GM12878 (cell line): ENCODE data around the gene ATCAY. TPM values are rescaled to one million over a fixed set of nuclear protein-coding genes. Genes with fewer than 3 reads are reported as not detected.

Experiments used
- microRNA counts: library from miRNA; unstranded; fragments of <30 nt; microRNA quantifications from one replicate; lab custom pipeline; 2016
- microRNA-seq: library from miRNA; unstranded; fragments of <30 nt; microRNA quantifications from one replicate; pipeline ENCODE4, GENCODE V29; 2018
- polyA plus RNA-seq, 11 experiments: library from polyadenylated mRNA; depleted of rRNA in 4 of 11; unstranded in 6 of 11; stranded (reverse) in 5 of 11; fragments of >200 nt; fragmentation: Nextera tagmentation in 4 of 11; fragmentation: Illumina TruSeq in 1 of 11; extraction: Ambion mirVana in 4 of 11; extraction: Trizol in 1 of 11; gene quantifications; 1 replicate in 1 of 11; 2 replicates in 10 of 11; pipeline versions ENCODE4 v1.2.1 to v1.2.3, GENCODE V29; 2011 to 2016; ENCODE audit warnings: inconsistent platforms in 2 of 11, missing spikeins in 2 of 11, low read depth in 1 of 11
- small RNA-seq: library from RNA; depleted of rRNA; stranded (forward); fragments of <200 nt; gene quantifications from one replicate; pipeline ENCODE3, GENCODE V24; 2014
- total RNA-seq, 4 experiments: library from RNA; depleted of rRNA in 3 of 4; stranded (reverse); fragments of >200 nt in 3 of 4; fragmentation: Illumina TruSeq in 1 of 4; extraction: Trizol in 1 of 4; gene quantifications; 2 replicates each; pipeline versions ENCODE4 v1.2.1 to v1.2.3, GENCODE V29; 2013 to 2021

Gene ATCAY
- total and polyA plus RNA-seq, 10 of the 15 experiments (the other 5 are each of a cell fraction or from before 2014, with no cell fraction given): under 0.01 to 0.04 (median 0.02) TPM; not detected in 4

MicroRNA genes within 50 kb of the gene (microRNA counts, 767-probe panel; counts per million panel counts)
- 55.3 counts per million for microRNA hsa-miR-637 (lab: Ali Mortazavi, UCI)

Small RNA genes lying within 50 kb of the gene (microRNA-seq; reads per million reads assigned to microRNA genes)
- not detected for gene MIR637

Small RNA genes lying within 50 kb of the gene (small RNA-seq; reads per million reads assigned to genes)
- not detected for gene RN7SL202P

Other genes with a start within 250 kb of the ATCAY start
Only the 7 nearest of the 13 such genes appear.
- gene MRPL54, start 118.0 kb upstream of the ATCAY start, total RNA-seq (2014; rRNA removed): 81.9 and 86.2 TPM in 2 replicates
- 73.2 and 77.4 TPM in 2 replicates for gene MRPL54, start 118.0 kb upstream of the ATCAY start, total RNA-seq (2014; rRNA removed; fragmentation: Illumina TruSeq; extraction: Trizol)
- gene MRPL54, start 118.0 kb upstream of the ATCAY start, total RNA-seq (2021): 72.9 and 75.5 TPM in 2 replicates
- 39.4 and 61.6 TPM in 2 replicates for gene MRPL54, start 118.0 kb upstream of the ATCAY start, polyA plus RNA-seq (2011; rRNA removed)
- gene MRPL54, start 118.0 kb upstream of the ATCAY start, polyA plus RNA-seq (2014; fragmentation: Illumina TruSeq; extraction: Trizol): 14.3 and 46.5 TPM in 2 replicates
- 10 to 100 TPM in 1 of 2 experiments, 1 to 10 TPM in 1; 3.1 to 14.9 TPM for gene MRPL54, start 118.0 kb upstream of the ATCAY start, polyA plus RNA-seq (2014; fragmentation: Nextera tagmentation; extraction: Ambion mirVana)
- 78.3 and 107 TPM in 2 replicates for gene MRPL54, start 118.0 kb upstream of the ATCAY start, polyA plus RNA-seq (2014; rRNA removed)
- 10 to 100 TPM; 86.3 to 98.7 TPM for gene MRPL54, start 118.0 kb upstream of the ATCAY start, polyA plus RNA-seq (2016; fragmentation: Nextera tagmentation; extraction: Ambion mirVana)
- gene RAX2, start 108.5 kb upstream of the ATCAY start, total RNA-seq (2014; rRNA removed): not detected in 2 replicates
- not detected in 2 replicates for gene RAX2, start 108.5 kb upstream of the ATCAY start, total RNA-seq (2014; rRNA removed; fragmentation: Illumina TruSeq; extraction: Trizol)
- gene RAX2, start 108.5 kb upstream of the ATCAY start, total RNA-seq (2021): not detected in 2 replicates
- gene RAX2, start 108.5 kb upstream of the ATCAY start, polyA plus RNA-seq (2011; rRNA removed): not detected in 2 replicates
- gene RAX2, start 108.5 kb upstream of the ATCAY start, polyA plus RNA-seq (2014; fragmentation: Illumina TruSeq; extraction: Trizol): not detected in 2 replicates
- not detected for gene RAX2, start 108.5 kb upstream of the ATCAY start, polyA plus RNA-seq (2014; fragmentation: Nextera tagmentation; extraction: Ambion mirVana)
- gene RAX2, start 108.5 kb upstream of the ATCAY start, polyA plus RNA-seq (2014; rRNA removed): not detected in 2 replicates
- not detected for gene RAX2, start 108.5 kb upstream of the ATCAY start, polyA plus RNA-seq (2016; fragmentation: Nextera tagmentation; extraction: Ambion mirVana)
- gene MATK, start 94.3 kb upstream of the ATCAY start, total RNA-seq (2014; rRNA removed): 1.8 and 1.9 TPM in 2 replicates
- 0.37 and 0.72 TPM in 2 replicates for gene MATK, start 94.3 kb upstream of the ATCAY start, total RNA-seq (2014; rRNA removed; fragmentation: Illumina TruSeq; extraction: Trizol)
- gene MATK, start 94.3 kb upstream of the ATCAY start, total RNA-seq (2021): 1.6 and 1.8 TPM in 2 replicates
- gene MATK, start 94.3 kb upstream of the ATCAY start, polyA plus RNA-seq (2011; rRNA removed): 1.4 and 2.2 TPM in 2 replicates
- gene MATK, start 94.3 kb upstream of the ATCAY start, polyA plus RNA-seq (2014; fragmentation: Illumina TruSeq; extraction: Trizol): 0.38 TPM in 1 of 2 replicates, not detected in the other
- not detected for gene MATK, start 94.3 kb upstream of the ATCAY start, polyA plus RNA-seq (2014; fragmentation: Nextera tagmentation; extraction: Ambion mirVana)
- 1.6 TPM in 2 replicates for gene MATK, start 94.3 kb upstream of the ATCAY start, polyA plus RNA-seq (2014; rRNA removed)
- gene MATK, start 94.3 kb upstream of the ATCAY start, polyA plus RNA-seq (2016; fragmentation: Nextera tagmentation; extraction: Ambion mirVana): under 1 TPM; 0.24 to 0.71 TPM
- not detected in 2 replicates for gene ZFR2, start 11.6 kb upstream of the ATCAY start, total RNA-seq (2014; rRNA removed)
- gene ZFR2, start 11.6 kb upstream of the ATCAY start, total RNA-seq (2014; rRNA removed; fragmentation: Illumina TruSeq; extraction: Trizol): not detected in 2 replicates
- gene ZFR2, start 11.6 kb upstream of the ATCAY start, total RNA-seq (2021): 0.18 TPM in 1 of 2 replicates, not detected in the other
- not detected in 2 replicates for gene ZFR2, start 11.6 kb upstream of the ATCAY start, polyA plus RNA-seq (2011; rRNA removed)
- not detected in 2 replicates for gene ZFR2, start 11.6 kb upstream of the ATCAY start, polyA plus RNA-seq (2014; fragmentation: Illumina TruSeq; extraction: Trizol)
- gene ZFR2, start 11.6 kb upstream of the ATCAY start, polyA plus RNA-seq (2014; fragmentation: Nextera tagmentation; extraction: Ambion mirVana): not detected
- not detected in 2 replicates for gene ZFR2, start 11.6 kb upstream of the ATCAY start, polyA plus RNA-seq (2014; rRNA removed)
- not detected for gene ZFR2, start 11.6 kb upstream of the ATCAY start, polyA plus RNA-seq (2016; fragmentation: Nextera tagmentation; extraction: Ambion mirVana)
- not detected in 2 replicates for gene NMRK2, start 52.4 kb downstream of the ATCAY start, total RNA-seq (2014; rRNA removed)
- gene NMRK2, start 52.4 kb downstream of the ATCAY start, total RNA-seq (2014; rRNA removed; fragmentation: Illumina TruSeq; extraction: Trizol): not detected in 2 replicates
- gene NMRK2, start 52.4 kb downstream of the ATCAY start, total RNA-seq (2021): not detected in 2 replicates
- 0.15 TPM in 1 of 2 replicates, not detected in the other for gene NMRK2, start 52.4 kb downstream of the ATCAY start, polyA plus RNA-seq (2011; rRNA removed)
- gene NMRK2, start 52.4 kb downstream of the ATCAY start, polyA plus RNA-seq (2014; fragmentation: Illumina TruSeq; extraction: Trizol): not detected in 2 replicates
- gene NMRK2, start 52.4 kb downstream of the ATCAY start, polyA plus RNA-seq (2014; fragmentation: Nextera tagmentation; extraction: Ambion mirVana): not detected
- gene NMRK2, start 52.4 kb downstream of the ATCAY start, polyA plus RNA-seq (2014; rRNA removed): not detected in 2 replicates
- gene NMRK2, start 52.4 kb downstream of the ATCAY start, polyA plus RNA-seq (2016; fragmentation: Nextera tagmentation; extraction: Ambion mirVana): under 1 TPM in 1 of 2 experiments, not detected in 1; 0.14 TPM
- gene DAPK3, start 90.4 kb downstream of the ATCAY start, total RNA-seq (2014; rRNA removed): 35.5 and 39.3 TPM in 2 replicates
- gene DAPK3, start 90.4 kb downstream of the ATCAY start, total RNA-seq (2014; rRNA removed; fragmentation: Illumina TruSeq; extraction: Trizol): 12.7 and 16.5 TPM in 2 replicates
- gene DAPK3, start 90.4 kb downstream of the ATCAY start, total RNA-seq (2021): 42.1 and 46.4 TPM in 2 replicates
- gene DAPK3, start 90.4 kb downstream of the ATCAY start, polyA plus RNA-seq (2011; rRNA removed): 8.3 and 22.5 TPM in 2 replicates
- gene DAPK3, start 90.4 kb downstream of the ATCAY start, polyA plus RNA-seq (2014; fragmentation: Illumina TruSeq; extraction: Trizol): 3.8 and 17.8 TPM in 2 replicates
- under 1 TPM; 0.13 to 0.53 TPM for gene DAPK3, start 90.4 kb downstream of the ATCAY start, polyA plus RNA-seq (2014; fragmentation: Nextera tagmentation; extraction: Ambion mirVana)
- 45.5 and 50.6 TPM in 2 replicates for gene DAPK3, start 90.4 kb downstream of the ATCAY start, polyA plus RNA-seq (2014; rRNA removed)
- 10 to 100 TPM; 27.2 to 35.2 TPM for gene DAPK3, start 90.4 kb downstream of the ATCAY start, polyA plus RNA-seq (2016; fragmentation: Nextera tagmentation; extraction: Ambion mirVana)
- 2,013 and 2,296 TPM in 2 replicates for gene EEF2, start 104.8 kb downstream of the ATCAY start, total RNA-seq (2014; rRNA removed)
- gene EEF2, start 104.8 kb downstream of the ATCAY start, total RNA-seq (2014; rRNA removed; fragmentation: Illumina TruSeq; extraction: Trizol): 1,954 and 2,053 TPM in 2 replicates
- gene EEF2, start 104.8 kb downstream of the ATCAY start, total RNA-seq (2021): 3,487 and 3,491 TPM in 2 replicates
- 1,026 and 1,259 TPM in 2 replicates for gene EEF2, start 104.8 kb downstream of the ATCAY start, polyA plus RNA-seq (2011; rRNA removed)
- 1,630 and 2,440 TPM in 2 replicates for gene EEF2, start 104.8 kb downstream of the ATCAY start, polyA plus RNA-seq (2014; fragmentation: Illumina TruSeq; extraction: Trizol)
- 100 to 1,000 TPM; 513 to 937 TPM for gene EEF2, start 104.8 kb downstream of the ATCAY start, polyA plus RNA-seq (2014; fragmentation: Nextera tagmentation; extraction: Ambion mirVana)
- gene EEF2, start 104.8 kb downstream of the ATCAY start, polyA plus RNA-seq (2014; rRNA removed): 1,584 and 1,859 TPM in 2 replicates
- 100 to 1,000 TPM; 280 to 285 TPM for gene EEF2, start 104.8 kb downstream of the ATCAY start, polyA plus RNA-seq (2016; fragmentation: Nextera tagmentation; extraction: Ambion mirVana)